HG02678 (cell line): ENCODE results near the gene CDRT4.
"Not testable (repeated sequence)": the region's sequence is repeated elsewhere in the genome, so short reads cannot be mapped to it uniquely, and the experiment has no call there.

Experiments
- ATAC-seq: cut with Tn5 transposase; IDR thresholded peaks from one replicate; pipeline ENCODE4 v1.9.1; 2021; ENCODE audit warnings: mild to moderate bottlenecking, moderate library complexity; ENCODE audit not compliant: unreplicated experiment

The CDRT4 gene

DNA sequence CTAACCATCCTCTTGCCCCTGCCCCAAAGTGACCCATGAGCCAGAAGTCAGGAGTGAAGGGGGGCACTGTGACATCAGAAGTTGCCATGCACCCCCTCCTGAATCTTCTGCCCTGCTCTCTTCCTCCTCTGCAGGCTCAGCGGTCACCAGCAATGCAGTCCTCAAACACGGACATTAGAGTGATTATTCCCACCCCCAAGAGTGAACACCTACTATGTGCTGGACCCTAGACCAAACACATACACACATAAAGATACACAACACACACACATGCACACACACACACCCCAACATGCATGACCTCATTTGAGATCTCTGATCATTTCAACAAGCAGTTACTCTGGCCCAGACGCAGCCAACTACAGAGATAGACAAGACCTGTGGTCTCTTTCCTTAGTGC is at the start of gene CDRT4:
Gene CDRT4 (minus strand): TSS at position 30 of the 400 bp plus-strand sequence. CDS start 27,383 bp downstream, outside the sequence.
- ATAC-seq, result no peak

GRCh38 chr17:15516150-15516549 is 48.7 kb upstream of the CDRT4 start:
- ATAC-seq, result no peak

GRCh38 chr17:15514469-15514868 is 47.0 kb upstream of the CDRT4 start:
- ATAC-seq, result no peak

DNA sequence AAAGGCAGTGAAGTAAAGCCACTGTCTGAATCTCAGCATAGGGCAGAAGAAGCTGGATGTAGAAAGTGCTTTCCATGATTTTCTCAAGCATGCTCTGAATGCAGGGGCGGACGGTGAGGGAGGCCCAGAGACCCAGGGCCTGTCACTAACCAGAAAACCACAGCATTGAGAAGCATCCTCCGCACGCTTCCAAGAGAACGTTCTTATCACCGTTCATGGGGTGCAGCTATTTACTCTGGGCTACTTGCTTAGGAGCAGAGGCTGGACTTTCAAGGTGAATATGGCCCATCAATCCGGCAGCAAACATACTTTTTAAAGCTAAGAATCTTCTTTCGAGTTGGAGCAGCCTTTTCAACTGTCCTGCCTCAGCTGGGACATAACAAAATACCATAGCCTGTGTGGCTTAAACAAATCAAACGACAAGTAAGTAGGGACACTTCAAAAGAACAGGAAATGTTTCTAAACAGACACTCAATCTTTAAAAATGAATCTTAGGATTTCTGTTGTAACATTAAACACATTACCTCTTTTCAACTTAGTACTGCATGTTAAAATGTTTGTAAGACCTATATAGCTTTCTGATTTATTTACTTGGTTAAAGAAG is 46.5 kb upstream of the CDRT4 start:
- ATAC-seq, result no peak

DNA sequence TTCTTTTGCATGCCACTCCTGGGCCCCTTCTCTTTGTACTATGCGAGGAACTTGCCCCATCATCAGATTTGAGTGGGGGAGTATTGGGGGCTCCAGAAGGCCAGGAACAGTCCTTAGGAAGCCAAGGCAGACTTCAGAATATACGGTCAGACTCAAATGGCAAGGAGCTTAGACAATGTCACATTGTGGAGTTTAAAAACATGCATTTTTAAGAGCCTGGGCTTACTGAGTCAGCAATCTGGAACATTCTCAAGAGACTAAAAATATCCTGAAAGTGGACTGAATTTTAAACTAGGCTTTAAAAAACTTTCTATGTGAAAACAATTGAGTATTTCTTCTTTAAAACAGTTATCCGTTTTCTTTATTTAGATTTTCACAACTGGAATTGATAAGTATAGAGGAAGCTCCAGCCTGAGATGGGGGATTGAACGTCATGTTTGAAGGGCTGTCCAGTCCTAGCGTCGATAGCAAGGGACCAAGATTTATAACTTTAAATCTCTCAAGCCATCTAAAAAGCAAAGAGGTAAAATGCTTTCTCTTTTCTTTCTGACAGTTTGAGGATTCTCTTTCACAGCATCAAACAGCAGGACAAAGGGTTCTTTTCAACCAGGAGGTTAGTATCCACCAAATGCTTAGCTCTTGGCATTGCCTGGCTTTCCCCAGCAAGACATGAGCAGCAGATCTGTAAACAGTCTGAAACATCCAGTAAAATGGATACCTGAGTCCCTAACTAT is 45.8 kb upstream of the CDRT4 start:
- no peak for ATAC-seq

DNA sequence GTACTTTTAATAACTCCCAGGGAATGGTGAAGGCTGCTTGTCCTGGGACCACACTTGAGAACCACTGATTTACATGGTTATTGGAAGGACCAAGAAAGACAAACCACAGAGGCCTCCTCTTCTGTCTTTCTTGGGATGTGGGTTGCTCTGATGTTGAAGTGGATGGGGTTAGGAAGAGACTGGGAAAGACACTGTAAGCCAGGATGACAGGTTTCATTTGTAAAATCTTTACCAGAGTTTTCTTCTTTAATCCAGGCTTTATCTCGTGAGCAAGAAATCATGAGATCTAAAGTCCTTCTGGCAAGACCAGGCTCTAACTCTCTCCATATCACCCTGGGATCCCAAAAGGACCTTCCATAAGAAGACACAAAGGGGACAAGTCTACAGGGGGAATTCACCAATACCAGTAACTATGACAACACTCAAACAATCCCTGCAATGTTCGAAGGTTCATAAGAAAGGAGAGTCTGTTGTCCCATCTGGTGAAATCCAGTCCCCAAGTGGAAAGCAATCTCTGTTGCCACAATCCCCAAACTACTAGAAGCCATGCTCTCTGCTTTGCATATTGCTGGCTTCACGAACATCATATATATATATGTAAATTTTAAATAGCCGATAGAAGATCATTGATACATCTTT is 44.8 kb upstream of the CDRT4 start:
- ATAC-seq, result no peak

DNA sequence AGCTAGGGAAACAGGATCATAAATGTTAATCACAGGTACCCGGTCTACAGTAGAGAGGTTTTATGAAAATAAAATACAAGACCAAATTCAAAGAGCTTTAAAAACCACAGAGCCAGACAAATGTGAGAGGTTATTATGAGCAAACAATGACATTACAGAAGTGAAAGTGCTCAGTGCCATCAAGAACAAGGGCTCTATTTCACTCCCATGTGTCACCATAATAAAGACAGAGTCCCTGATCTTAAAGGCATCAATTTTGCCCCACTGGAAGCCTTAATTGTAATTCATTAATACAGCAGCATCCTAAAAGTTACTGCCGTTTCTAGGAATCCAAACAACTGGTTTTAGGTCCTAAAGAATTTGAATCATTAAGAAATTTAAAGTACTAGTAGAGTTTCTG is 43.7 kb upstream of the CDRT4 start:
- ATAC-seq, result no peak

DNA sequence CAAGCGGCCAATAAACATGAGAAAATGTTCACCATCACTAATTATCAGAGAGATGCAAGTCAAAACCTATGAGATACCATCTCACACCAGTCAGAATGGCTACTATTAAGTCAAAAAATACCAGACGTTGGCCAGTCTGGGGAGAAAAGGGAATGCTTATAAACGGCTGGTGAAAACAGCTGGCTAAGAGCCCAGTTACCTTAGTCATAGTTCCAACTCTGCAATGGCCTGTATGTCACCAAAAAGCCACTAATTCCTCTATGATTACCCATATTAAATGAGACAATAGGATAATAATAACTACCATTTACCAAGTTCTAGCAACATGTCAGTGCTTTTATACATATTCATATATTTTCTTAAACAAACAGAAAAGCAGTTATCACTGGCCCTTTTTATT is 42.9 kb upstream of the CDRT4 start:
- no peak for ATAC-seq

DNA sequence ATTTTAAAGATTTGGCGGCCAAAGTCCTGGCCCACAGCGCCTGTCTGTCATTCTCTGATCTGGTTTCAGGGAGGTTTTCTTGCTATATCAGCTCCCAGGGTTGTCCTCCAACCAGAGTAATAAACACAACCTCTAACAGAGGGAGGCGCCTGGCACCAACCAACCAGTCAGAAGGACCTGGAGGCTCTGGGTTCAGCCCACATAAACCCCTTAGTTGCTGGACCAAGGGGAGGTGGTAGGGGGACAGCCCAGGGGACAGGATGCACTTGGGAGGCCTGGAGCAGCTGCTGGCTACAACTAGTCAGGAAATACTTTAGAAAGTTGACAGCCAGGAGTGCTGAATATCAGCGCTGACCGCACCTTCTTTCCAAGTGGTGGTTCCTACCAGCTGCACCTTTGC is 41.7 kb upstream of the CDRT4 start:
- no peak for ATAC-seq

GRCh38 chr17:15508466-15508865 is 41.0 kb upstream of the CDRT4 start:
- ATAC-seq, result no peak

- ATAC-seq, result no peak
Observed at GRCh38 chr17:15507896-15508295, 40.5 kb upstream of the CDRT4 start.

GRCh38 chr17:15507001-15507400 is 39.6 kb upstream of the CDRT4 start:
- ATAC-seq, result no peak

GRCh38 chr17:15505708-15506107 is 38.3 kb upstream of the CDRT4 start:
- ATAC-seq, result not testable (repeated sequence)

DNA sequence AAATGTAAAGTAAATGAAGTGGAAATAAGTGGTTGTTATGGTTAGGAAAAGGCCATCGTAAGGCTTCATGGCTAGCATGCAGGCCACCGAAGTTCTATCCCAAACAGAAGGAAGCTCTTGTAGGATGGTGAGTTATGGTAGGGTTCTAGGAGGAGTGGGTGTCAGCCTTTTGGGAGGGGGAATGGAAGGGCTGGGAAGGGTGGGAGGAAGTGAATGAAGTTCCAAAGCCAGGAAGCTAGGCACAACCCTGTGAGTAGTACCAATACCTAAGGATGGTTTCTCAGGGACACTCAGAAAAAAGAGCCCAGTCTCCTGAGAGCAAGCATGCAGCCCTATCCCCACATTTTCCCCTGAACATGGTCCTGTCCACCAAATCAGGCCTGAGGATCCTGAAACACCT is 36.3 kb upstream of the CDRT4 start:
- no peak for ATAC-seq

DNA sequence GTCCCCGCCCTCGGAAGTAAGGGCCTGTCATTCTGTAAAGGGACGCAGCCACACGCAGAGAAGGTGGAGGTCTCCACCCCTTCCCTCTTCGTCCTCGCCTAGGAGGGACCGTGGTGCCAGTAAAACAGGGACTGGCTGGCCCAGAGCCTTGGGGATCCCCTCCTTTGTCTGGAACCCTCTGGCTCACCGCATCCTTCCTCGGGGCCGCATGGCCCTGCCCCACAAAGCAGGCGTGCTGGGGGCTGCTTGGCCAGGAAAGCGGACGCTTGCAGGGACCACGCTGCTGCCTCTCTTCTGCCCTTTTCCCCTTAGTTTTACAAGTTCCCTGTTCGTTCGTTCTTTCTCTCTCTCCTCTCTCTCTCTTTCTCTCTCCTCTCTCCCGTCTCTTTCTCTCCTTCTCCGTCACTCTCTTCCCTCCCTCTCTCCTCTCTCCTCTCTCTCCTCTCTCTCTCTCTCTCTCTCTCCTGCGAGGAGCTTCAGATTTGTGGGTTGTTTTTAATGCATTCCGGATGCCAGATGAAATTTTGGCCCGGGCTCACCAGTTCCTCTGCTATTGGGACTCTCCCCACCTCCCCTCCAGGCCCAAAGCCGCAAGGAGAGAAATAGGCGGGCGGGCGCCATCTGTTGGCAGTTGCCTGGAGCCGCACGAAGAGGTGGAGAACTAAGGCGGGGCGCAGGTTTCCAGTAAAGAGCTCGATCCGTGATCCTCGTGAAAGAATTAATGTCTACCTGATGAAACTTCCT is 35.1 kb upstream of the CDRT4 start:
- no peak for ATAC-seq

DNA sequence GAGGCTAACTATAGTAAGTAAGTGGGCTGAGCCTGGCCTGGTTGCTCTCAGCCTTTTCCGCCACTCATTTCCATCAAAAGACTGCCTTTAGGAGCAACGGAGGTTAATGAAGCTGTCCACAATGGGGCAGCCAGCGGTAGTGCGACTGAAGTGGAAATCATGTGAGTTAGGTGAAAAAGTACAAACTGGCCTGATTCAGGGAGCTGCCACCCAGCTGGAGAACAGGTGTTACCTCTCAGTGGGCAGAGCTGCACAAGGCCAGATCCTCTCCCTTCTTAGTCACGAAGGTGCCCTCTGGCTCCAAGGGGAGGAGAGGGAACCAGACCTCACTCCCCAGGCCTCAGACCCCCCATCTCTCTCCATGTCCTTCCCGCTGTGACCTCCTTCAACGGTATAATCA is 34.4 kb upstream of the CDRT4 start:
- ATAC-seq, result no peak

DNA sequence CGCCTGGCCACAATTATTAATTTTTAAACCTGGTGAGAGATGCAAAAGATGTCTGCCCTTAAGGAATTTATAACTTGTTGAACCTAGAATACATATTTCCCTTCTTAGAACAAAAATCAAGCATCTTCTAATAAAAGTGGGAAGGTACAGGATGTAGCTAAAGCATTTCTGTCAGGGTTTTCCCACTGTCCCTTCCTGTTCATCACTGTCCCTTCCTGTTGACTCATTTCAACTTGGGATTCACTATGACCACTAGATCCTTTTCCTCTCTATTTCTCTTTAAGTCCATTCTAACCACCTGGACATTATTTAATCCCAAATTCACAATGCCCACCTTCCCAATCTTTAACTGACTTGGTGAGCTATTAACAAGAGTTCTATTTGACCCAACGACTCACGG is 33.9 kb upstream of the CDRT4 start:
- ATAC-seq, result no peak

DNA sequence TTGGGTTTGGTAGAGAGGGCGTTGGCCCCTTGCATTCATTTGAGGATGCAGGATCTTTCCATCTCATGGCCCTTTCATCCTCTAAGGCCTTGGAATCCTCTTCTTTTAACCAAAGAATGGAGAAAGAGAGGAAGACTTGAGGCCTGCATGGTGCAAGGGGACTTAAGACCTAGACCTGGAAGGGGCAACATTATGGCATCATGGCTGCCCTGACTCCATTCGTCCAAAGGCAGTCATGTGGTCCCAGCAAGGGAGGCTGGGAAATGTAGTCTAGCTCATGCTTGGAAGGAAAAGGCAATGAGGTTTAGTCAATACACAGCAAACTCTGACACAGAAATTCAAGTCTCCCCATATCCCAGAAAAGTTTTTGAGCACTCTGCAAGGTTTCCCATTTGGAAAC is 30.7 kb upstream of the CDRT4 start:
- ATAC-seq, result no peak

DNA sequence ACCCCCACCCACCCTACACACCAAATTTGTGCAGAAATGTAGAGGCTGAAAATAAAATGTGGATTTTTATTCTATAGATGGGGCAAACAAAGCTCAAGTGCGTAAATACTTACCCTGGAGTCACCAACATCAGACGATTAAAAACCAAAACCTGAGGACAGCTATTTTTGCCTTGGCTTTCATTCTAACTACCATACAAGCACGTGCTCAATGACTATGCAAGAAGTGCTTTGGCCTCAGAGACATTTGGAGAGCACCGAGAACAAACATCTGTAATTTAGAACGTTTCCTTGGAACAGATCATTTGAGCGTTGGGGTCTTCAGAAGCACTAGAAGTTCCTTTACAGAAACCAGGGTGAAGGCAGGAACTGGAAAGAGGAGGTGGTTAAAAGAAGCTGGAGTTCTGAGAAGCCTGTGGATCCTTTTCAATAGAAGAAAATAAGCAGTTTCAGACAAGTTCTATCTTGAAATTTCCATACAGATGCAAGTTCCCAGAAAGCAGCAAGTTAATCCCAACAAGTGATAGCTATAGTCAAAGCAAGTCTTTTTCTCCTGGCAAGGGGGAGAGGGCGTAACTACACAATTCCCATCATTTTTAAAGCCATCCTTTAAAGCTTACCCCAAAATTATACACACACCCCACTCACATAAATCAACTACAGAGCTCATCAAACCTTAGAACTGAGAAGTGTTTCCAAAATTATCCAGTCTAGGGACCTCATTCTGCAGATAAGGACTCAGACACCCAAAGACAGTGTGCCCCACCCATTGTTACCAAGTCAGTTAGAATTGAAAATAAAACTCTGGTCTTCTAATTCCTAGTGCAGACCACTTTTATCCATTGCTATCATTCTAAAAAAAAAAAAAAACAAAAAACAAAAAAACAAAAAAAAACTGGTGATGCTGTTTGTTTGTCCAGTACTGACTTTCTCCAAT is 29.6 kb upstream of the CDRT4 start:
- no peak for ATAC-seq

DNA sequence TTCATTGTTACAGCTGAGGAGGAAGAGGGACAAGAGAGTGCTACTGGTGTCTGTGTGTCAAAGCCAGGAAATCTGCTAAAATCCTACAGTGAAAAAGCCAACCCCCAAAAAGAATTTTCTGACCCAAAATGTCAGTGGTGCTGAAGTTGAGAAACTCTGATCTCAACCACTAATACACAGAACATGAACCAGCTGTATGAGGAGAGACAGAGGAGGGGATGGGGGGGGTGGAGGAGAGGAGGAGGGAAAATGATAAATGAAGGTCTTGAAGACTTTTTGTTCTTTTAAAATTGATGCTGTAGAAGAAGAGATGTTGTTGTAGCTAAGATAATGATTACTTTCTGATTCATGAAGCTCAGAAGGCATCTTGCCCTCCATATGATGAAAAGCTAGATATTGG is 27.4 kb upstream of the CDRT4 start:
- no peak for ATAC-seq

DNA sequence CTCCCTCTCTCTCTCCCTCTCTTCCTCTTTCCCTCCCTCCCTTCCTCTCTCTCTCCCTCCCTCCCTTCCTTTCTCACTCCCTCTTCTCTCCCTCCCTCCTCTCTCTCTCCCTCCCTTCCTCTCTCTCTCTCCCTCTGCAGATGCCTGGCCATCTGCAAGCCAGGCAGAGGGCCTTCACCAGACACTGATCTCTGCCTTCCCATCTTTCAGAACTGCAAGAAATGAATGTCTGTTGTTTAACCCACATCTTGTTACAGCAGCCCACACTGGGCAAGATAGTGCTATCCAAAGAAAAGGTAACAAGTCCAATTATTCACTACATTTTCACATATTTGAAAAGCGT is 26.2 kb upstream of the CDRT4 start:
- ATAC-seq, result no peak
